WI38 (cell line): Measurements from ENCODE around the gene CRYGB.

Experiments used
- H3K4me3 ChIP-seq: 2 replicates; pipeline ENCODE4 v1.5.1; 2011; ENCODE audit warnings: low read depth, mild to moderate bottlenecking, control low read depth, low read length
- TF ChIP-seq, protein P1 (sequence below): IDR thresholded peaks from 2 replicates; pipeline ENCODE4 v1.5.1; 2012; ENCODE audit warnings: low read depth, mild to moderate bottlenecking, control low read depth, low read length

CRYGB gene, protein sequence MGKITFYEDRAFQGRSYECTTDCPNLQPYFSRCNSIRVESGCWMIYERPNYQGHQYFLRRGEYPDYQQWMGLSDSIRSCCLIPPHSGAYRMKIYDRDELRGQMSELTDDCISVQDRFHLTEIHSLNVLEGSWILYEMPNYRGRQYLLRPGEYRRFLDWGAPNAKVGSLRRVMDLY

DNA sequence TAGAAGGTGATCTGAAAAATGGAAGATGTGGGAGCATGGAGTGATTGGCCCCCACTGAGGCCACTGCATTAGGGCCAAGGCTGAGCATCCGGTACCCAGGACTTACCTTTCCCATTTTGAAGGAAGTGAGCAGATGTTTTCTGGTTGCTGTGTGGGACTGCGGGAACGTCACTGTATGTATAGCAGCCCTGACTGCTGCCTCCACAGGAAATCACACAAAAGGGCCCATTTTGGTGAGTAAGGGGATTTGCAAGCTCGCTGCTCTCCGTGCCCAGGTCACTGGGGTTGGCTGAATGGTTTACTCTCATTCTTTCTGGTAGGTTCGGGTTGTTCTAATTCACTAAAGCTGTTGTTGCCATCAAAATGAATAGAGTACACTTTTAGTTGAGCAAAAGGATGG is at the start of gene CRYGB:
Gene CRYGB, minus strand, starts transcription at position 153 of the 400 bp plus-strand sequence. Its CDS starts 38 bp downstream, at position 115.
- TF ChIP-seq, protein P1, sequence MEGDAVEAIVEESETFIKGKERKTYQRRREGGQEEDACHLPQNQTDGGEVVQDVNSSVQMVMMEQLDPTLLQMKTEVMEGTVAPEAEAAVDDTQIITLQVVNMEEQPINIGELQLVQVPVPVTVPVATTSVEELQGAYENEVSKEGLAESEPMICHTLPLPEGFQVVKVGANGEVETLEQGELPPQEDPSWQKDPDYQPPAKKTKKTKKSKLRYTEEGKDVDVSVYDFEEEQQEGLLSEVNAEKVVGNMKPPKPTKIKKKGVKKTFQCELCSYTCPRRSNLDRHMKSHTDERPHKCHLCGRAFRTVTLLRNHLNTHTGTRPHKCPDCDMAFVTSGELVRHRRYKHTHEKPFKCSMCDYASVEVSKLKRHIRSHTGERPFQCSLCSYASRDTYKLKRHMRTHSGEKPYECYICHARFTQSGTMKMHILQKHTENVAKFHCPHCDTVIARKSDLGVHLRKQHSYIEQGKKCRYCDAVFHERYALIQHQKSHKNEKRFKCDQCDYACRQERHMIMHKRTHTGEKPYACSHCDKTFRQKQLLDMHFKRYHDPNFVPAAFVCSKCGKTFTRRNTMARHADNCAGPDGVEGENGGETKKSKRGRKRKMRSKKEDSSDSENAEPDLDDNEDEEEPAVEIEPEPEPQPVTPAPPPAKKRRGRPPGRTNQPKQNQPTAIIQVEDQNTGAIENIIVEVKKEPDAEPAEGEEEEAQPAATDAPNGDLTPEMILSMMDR = no peak
- H3K4me3 ChIP-seq = no peak within 1 kb of the TSS

DNA sequence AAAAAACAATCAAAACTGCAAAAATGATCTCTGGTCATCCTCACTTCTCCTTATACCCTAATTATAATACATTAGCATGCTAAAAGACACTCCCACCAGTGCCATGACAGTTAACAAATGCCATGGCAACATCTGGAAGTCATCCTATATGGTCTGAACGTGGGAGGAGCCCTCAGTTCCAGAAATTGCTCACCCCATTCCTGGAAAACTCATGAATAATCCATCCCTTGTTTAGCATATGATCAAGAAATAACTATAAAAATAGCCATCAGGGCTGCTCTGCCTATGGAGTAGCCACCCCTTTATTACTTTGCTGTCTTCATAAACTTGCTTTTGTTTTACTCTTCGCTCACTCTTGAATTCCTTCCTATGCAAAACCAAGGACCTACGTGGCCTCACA is 49.6 kb upstream of the CRYGB start:
- H3K4me3 ChIP-seq = no peak overlapping the region
- TF ChIP-seq, protein P1 = no peak

DNA sequence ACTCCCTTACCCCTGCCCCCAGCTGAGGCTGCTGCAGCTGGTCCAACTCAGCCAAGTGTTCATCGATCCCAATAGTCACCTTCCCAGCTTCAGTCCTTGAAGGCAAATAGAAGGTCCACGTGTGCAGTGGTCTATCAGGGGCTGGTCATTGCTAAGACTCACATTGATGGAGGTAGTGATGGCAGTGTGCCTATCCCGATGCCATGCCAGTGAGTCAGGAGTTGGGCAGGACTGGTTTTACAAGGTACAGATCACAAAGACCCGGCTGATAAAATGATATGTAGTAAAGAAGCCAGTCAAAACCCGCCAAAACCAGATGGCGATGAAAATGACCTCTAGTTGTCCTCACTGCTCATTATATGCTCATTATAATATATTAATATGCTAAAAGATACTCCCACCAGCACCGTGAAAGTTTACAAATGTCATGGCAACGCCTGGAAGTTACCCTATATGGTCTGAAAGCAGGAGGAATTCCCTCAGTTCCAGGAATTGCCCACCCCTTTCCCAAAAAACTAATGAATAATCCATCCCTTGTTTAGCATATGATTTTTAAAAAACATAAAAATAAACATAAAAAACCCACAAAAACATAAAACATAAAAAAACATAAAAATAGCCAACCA is 46.8 kb upstream of the CRYGB start:
- TF ChIP-seq, protein P1 = no peak
- peak overlapping the region; percentile 20; the same call in 1 of the 2 replicates for H3K4me3 ChIP-seq

DNA sequence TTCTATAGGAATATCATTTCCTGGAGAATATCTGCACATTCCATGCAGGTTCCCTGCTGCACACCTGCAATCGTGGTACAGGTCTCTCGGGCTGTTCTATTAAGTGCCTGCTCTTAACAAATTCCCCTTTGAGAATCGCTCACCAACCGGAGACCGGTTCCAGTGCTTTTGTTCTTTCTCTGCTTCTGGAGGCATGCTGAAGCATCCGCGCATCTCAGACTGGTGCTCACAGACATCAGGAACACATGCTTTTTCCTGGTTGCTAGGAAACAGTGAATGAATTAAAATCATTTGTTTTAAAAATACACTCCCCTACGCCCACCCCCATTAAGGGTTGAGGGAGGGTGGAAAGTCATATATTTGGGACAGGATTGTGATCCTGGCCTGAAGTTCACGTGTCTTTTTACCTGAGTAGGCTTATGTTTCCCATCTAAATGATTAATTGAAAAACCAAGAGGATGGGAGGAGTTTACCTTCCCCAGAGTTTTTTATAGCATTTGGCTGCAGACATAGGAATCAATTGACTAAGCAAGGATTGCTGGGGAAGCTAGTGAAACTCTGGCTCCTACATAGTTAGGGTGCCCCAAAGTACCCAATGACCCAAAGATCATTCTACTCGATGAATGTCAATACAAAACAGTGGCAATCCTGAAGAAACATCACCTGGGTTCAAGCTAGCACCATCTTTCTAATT is 44.0 kb upstream of the CRYGB start, which contains the start of gene C2orf80:
Gene C2orf80, minus strand, starts transcription at position 221 of the 694 bp plus-strand sequence. CDS start 3,044 bp downstream, outside the sequence.
- H3K4me3 ChIP-seq = no peak within 1 kb of the TSS
- TF ChIP-seq, protein P1 = no peak

DNA sequence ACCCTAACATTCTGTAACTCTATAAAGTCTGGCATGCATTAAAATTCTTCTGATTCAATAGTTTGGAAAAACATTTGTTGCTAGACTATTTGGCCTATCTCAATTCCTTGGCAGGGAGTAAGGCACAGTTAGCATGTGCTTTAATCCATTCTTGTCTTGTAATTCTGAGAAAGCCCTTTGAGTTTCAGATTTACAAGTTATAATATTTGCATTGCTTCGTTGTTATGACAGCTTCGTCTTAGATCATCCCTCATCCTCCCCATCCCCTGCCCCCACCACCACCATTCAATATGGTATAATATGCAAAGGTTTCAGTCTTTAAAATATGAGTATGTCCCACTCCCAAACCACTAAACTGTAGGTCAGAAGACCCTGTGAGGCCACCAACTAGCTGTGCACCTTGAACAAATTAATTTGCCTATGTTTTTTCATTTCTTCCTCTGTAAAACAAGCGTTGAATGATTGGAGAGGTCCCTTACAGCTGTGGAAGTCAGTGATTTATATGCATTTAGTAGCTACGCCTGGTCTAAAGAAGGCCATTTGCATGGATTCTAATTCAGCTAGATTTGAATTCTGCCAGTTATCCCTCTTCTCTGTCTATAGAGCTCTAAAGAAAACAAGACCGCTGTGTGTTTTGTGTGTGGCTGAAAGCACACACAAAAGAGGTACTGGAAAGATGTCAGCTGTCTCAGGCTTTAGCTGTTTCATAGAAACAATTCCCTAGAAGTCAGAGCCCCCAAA is 43.3 kb upstream of the CRYGB start:
- TF ChIP-seq, protein P1 = no peak
- H3K4me3 ChIP-seq = no peak overlapping the region

DNA sequence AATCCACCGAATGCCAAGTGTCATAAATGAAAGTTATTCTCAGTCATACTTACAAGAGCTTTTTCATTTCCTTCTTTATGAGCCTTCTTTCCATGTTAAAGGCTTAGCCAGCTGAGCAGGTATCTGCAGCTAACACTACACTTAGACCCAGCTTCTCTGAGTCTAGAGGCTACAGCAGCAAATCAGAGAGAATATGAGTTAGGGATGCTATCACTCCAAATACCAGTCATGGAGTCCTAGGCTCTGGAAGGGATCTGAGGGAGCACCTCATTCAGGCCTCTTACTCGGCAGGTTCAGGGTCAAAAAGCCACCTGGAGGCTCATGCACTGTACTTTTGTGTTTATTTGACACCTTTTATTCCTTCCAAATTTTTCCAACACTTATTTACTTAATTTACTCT is 40.9 kb upstream of the CRYGB start:
- TF ChIP-seq, protein P1 = no peak
- no peak overlapping the region for H3K4me3 ChIP-seq
